HG02610 (cell line): Measurements from ENCODE around the gene MTCH2.
"Not testable (repeated sequence)": the region's sequence is repeated elsewhere in the genome, so short reads cannot be mapped to it uniquely, and the experiment has no call there.

Experiments used
- ATAC-seq: cut with Tn5 transposase; IDR thresholded peaks from one replicate; pipeline ENCODE4 v1.9.1; 2021; ENCODE audit warnings: mild to moderate bottlenecking, moderate library complexity; ENCODE audit not compliant: unreplicated experiment

The MTCH2 gene

DNA sequence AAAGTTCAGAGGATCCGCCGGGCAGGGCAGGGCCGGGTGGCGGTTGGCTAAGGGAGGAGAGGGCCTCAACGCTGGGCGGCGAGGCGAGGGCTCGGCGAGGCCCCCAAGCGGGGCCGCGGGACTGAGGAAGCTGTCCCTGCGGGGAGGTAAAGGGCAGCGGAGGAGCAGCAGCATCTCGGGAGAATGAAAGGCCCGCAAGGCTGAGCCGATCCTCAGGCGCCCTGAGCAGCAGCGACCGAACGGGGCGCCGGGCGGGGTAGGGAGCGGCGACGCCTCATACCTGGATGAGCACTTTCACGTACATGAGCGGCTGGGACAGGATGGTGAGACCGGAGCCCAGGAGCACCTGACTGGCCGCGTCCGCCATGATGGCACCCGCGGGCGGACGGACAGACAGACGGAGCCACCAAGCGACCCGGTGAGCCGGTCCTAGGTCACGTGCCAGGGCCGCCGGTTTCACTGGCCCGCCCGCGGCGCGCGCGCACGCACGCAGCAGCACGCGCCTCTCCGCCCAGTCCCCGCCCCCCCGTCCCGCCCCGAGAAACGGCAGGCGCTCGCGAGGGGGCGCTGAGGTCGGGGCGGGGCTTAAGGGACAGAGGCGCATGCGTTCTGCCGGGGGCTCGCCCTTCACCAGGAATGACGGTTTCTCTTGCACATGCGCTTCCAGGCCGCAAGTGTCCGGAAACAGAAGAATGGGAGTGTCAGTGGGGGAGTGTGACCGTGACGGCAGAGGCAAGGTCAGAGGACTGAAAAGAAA, at the start of gene MTCH2:
Gene MTCH2, minus strand, starts transcription at position 461 of the 757 bp plus-strand sequence. Its CDS starts 94 bp downstream, at position 367.
- peak; percentile 90 for ATAC-seq

DNA sequence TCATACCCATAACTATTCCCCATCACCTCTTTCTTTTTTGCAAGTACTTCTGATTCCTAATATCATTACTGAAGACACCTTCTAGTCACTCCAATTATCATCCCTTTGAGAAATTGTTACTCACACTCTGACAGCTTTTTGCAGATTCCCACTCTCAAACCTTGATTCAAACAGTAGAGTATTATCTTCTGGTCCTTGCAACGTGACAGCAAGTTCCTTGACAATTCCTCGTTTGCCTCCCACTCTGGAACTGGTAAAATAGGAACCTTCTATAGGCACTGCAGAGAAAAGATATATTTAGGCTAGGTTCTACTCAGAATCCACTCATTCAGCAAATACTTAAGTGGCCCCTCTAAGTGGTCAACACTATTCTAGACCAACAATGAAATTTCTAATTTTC, 49.6 kb upstream of the MTCH2 start:
- no peak for ATAC-seq

DNA sequence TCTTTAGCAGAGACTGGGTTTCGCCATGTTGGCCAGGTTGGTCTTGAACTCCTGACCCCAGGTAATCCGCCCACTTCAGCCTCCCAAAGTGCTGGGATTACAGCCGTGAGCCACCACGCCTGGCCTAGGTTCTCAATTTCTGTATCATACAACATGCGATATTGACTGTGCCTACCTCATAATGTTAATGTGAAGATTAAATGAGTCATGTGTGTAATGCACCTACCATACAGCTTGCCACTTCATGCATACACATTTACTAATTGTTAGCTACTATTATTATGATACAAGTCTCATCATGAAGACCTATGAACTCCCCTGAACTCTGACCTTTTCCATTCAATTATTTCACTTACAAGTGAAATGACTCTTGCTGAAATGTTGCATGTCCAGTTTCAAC, 47.1 kb upstream of the MTCH2 start:
- no peak for ATAC-seq

DNA sequence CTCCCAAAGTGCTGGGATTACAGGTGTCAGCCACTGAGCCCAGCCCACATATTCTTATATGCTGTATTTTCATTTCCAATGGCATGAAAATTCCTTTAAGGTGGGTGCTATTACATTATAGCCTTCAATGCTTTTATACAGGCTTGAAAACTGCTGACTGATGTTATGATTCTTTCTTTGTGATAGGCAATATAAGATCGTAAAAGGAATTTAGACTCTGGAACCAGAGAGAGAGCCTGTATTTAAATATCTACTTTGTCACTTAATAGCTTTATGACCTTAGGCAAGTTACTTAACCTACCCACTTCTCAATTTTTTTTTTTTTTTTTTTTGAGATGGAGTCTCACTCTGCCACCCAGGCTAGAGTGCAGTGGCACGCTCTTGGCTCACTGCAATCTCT, 46.6 kb upstream of the MTCH2 start:
- no peak for ATAC-seq

DNA sequence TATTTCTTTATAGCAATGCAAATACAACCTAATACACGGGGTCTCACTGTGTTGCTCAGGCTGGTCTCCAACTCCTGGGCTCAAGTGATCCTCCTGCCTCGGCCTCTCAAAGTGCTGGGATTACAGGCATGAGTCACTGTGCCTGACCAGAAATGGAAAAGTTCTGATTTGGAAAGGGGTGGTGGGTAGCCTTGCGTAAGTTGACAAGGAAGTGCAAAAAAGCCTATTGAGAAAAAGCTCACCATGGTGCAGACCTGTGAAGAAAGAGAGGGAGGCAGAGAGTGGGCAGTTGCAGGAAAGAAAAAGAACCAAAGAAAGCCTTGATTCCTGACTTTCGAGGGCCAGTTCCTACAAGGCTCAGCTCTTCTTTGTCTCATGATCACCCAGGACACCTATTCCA, 45.8 kb upstream of the MTCH2 start:
- no peak for ATAC-seq

DNA sequence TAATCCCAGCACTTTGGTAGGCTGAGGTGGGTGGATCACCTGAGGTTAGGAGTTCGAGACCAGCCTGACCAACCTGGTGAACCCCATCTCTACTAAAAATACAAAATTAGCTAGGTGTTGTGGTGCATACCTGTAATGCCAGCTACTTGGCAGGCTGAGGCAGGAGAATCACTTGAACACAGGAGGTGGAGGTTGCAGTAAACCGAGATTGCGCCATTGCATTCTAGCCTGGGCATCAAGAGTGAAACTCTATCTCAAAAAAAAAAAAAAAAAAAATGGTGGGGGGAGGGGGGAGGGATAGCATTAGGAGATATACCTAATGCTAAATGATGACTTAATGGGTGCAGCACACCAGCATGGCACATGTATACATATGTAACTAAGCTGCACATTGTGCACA, 44.3 kb upstream of the MTCH2 start:
- not testable (repeated sequence) for ATAC-seq

DNA sequence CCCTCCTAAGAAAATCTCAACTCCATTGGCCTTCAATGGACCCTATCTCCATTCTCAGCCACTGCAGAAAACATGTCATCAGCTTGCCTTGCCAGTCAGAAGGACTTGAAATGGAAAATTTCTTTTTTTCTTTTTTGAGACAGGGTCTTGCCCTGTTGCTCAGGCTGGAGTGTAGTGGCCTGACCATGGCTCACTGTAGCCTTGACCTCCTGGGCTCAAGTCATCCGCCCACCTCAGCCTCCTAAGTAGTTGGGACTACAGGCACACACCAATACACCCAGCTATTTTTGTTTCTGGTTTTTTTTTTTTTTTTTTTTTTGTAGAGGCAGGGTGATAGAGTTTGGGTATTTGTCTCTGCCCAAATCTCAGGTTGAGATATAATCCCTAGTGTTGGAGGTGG, 43.8 kb upstream of the MTCH2 start:
- no peak for ATAC-seq

DNA sequence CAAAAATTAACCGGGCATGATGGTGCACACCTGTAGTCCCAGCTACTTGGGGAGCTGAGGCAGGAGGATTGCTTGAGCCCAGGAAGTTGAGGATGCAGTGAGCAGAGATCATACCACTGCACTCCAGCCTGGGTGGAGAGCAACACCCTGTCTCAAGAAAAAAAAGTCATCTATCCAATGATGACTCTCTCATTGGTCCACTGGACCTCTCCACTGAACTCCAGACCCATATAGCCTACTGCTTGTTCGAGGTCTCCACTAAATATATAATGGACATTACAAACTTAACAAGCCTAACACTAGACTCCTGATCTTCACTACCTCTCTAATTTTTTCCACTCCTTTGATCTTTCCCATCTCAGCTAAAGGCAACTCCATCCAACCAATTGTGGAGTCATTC, 33.5 kb upstream of the MTCH2 start:
- ATAC-seq: no peak

DNA sequence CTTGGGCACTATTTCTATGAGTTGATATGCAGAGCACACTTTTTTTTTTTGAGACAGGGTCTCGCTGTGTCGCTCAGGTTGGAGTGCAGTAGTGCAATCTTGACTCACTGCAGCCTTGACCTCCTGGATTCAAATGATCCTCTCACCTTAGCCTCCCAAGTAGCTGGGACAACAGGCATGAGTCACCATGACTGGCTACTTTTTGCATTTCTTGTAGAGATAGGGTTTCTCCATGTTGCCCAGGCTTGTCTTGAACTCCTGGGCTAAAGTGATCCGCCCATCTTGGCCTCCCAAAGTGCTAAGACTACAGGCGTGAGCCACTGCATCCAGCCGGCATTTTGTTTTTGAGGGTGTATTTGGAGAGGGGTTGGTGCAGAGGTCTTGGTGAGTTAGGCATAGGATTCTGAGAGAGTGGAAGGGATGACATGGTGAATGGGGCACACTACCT, 29.9 kb upstream of the MTCH2 start:
- ATAC-seq: no peak

DNA sequence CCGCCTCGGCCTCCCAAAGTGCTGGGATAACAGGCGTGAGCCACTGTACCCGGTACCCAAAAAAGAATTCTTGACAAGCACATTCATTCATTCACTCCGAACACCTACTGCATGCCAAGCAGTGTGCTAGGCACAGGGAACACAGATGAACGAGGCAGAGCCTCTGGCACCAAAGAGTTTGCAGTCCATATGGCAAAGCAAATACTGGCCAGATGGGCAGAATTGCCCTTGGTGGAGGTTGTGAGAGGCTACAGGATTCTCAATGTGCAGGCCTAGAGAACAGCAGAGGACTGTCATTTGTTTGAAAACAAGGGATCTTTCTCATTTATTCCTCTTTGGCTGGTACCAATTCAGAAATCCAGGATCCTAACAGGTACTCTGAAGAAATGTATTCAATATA, 27.5 kb upstream of the MTCH2 start:
- ATAC-seq: no peak

DNA sequence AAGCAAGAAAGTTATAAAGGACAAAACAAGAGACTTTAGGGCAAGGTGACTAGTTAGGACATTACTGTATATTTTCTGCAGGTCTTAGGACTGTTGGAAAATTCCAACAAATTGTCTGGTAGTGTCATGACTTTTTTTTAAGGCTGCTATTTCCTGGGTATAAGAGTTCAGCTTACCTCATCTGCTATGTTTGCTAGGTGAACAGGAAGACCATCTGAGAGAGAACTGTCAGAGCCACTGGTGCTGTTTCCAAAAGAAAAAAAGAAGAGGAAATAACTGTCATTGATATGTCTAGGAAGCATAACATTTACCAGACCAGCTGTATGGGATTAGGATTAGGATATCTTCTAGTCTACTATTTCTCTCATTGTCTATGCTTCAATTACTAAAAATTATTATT, 26.3 kb upstream of the MTCH2 start:
- ATAC-seq: no peak

DNA sequence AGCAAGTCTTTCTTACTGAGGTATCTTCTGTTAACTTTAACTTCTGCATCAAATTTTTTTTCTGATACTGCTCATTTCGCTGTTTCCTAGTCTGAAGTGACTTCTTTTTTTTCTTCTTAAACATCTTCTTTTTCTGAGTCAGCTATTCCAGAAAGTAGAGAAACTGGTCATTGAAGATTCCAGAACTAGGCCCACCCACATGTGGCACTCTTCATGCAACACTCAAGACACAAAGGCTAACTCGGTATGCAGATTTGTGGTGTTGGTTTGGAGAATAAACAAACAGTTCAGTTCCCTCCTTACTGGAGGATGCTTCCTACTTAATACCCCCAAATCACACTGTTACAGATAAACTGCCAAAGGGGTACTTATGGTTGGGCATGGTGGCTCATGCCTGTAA, 25.2 kb upstream of the MTCH2 start:
- ATAC-seq: no peak

DNA sequence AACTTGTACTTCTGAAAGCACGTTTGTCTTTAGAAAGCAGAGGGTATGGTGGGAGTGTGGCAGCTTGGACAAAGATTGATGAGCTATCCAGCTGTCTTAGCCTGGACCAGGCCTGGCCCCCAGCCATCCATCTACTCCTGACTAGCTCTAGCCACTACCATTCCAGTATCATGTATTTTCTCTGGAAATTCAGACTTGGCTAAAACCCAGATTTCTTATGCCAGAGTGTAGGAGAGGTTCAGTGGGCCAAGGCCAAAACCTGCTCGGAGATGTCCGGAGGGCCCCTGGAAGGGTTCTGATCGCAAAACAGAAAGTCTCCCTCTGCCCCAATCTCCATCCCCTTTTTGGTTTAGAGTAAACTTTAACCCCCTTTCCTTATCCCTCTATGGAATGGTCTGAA, 24.8 kb upstream of the MTCH2 start:
- no peak for ATAC-seq

DNA sequence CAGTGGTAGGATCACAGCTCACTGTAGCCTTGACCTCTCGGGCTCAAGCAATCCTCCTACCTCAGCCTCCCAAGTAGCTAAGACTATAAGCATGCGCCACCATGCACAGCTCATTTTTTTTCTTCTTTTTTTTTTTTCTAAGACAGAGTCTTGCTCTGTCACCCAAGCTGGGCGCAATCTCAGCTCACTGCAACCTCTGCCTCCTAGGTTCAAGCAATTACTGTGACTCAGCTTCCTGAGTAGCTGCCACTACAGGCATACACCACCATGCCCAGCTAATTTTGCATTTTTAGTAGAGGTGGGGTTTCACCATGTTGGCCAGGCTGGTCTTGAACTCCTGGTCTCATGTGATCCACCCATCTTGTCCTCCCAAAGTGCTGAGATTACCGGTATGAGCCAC, 22.6 kb upstream of the MTCH2 start:
- ATAC-seq: not testable (repeated sequence)

DNA sequence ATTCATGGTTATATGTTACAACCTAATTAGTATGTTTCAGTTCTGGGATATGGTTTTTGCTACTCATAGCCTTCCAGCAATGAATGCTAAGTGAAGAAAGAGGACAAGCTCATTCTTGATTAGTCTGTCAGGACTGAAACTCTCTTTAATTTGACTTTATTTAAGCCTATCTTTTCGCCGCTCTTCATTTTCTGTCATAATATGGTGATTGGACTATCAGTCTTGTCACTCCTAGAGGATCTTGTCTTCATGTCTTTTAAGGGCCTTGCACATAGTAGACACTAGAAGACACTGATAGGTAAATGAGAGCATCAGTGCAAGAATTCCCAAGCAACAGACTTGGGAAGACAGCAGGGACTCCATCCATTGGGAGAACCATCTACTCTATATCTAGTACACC, 18.9 kb upstream of the MTCH2 start:
- no peak for ATAC-seq

DNA sequence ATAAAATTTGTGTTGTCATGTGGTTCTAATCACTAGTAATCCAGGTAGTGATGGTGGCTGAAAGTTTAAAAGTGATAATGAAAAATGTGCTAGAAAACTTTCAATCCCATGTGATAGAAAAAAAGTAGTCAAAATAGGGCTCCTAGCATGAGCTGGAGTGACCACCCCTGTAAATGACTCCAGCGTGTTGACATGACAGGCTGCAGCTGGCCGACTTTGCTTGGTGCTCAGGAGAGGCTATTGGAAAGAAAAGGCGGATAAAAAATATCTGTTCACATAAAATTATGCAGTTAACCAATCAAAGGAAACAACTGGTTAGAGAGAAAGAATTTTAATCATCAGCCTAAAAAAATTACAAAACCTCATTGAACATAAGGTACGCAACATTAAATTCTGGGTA, 16.9 kb upstream of the MTCH2 start:
- no peak for ATAC-seq

DNA sequence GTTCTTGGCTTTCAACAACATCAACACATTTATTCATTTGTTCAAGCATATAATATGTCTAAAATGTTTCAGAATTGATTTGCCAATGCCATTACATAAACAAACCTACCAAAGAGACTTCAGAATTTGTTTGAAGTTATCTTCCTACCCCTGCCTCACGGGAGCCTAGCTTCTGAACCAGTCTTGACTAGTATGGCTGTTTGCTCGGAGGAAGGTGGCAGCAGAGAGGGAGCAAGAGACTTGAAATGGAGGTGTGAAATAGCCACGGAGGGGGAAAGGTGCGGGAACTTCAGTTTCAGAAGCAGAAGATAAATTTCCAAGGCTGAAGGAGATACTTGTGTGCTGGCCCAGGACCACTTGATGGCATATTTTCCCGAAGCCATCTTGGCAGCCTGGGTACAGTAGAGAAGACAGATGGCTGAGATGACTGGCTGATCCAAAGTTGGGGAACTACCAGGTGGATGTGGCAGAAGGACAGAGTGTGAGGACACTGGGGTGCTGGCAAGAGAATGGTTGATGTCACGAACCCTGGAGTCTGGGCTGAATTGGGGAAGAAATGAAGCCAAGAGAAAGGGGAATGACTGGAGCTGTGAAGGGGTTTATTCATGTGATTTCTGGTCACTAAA, 14.0 kb upstream of the MTCH2 start:
- ATAC-seq: no peak

DNA sequence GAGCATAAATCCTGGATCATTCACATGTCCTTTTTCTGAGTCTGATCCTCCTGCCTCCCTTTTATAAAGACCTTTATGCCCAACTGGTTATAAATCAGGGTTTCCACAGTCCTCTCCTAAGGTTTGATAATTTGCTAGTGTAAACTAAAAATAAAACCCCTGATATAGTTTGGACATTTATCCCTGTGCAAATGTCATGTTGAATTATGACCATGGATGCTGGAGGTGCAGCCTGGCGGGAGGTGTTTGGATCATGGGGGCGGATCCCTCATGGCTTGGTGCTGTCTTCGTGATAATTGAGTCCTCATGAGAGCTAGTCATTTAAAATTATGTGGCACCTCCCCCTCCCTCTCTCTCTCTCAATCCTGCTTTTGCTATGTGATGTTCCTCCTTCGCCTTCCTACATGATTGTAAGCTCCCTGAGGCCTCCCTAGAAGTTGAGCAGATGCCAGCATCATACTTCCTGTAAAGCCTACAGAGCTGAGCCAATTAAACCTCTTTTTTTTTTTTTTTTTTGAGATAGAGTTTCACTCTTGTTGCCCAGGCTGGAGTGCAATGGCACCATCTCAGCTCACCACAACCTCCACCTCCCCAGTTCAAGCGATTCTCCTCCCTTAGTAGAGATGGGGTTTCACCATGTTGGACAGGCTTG, 9.6 kb upstream of the MTCH2 start:
- ATAC-seq: no peak

DNA sequence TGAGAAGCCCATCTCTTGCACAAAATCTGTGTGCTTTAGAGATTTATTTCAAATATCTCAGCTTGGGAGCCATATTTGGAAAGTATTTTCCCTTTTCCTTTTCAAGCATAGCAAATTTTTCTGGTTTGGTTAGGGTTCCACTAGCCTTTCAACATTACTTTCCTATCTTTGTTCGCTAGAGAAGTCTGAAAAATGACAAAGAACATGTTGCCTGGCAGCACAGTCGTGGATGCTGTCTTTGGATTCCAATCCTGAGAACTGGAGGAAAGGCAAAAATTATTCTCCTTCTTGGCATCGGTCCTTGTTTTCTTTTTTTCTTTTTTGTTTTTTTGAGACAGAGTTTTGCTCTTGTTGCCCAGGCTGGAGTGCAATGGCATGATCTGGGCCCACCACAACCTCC, 6.9 kb upstream of the MTCH2 start:
- no peak for ATAC-seq

DNA sequence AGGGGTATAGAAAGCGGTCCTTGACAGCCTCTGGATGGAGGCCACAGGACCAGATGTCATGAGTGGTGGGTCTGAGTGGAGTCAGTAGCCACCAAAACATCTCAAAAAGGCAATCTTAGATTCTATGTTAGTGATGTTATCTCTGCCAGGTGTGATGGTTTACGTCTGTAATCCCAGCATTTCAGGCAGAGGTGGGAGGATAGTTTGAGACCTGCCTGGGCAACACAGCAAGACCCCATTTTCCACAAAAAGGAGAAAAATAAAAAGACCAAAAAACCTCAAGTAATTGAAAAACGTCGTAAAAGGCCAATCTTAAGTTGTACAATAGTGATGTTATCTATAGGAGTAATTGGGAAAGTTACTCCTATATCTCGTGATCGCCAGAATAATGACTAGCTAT, 3.7 kb upstream of the MTCH2 start:
- ATAC-seq: no peak

DNA sequence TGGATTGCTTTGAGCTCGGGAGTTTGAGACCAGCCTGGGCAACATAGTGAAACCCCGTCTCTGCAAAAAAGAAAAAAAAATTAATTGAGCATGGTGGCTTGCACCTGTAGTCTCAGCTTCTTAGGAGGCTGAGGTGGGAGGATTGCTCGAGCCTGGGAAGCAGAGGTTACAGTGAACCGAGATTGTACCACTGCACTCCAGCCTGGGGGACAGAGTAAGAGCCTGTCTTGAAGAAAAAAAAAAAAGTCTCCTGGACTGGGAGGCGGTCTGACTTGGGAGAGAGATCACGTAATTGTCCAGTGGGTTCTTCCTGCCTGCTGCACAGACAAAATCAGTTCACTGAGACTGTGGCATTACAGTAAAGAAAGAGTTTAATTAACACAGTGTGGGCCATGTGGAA, 3.1 kb upstream of the MTCH2 start:
- no peak for ATAC-seq

DNA sequence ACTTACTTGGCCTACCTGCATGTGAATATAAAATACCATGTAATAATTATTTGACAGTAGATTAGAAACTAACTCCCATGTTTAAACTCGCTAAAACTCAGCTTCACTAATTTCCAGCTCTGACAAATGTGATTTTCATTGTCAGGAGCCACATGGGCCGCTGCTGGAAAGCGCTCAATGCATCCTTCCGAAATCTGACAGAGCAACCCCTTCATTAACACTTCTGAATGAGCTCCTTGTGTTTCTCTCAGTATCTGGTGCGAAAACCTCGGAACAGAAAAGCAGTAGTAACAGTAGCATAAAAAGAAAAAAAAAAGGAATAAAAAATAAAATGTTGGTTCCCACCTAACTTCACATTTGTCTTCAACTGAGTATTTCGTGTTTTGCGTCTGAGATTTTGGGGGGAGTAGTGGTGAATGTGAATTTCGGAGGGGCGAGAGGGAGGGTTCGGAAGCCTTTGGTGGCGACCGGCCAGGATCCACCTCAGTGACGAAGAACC, 710 bp downstream of the MTCH2 start:
- ATAC-seq: no peak
